HG03354 (cell line): ENCODE results near the gene OR2AG2.
"Not testable (repeated sequence)": the region's sequence is repeated elsewhere in the genome, so short reads cannot be mapped to it uniquely, and the experiment has no call there.

Experiments
- ATAC-seq: cut with Tn5 transposase; IDR thresholded peaks from one replicate; pipeline ENCODE4 v1.9.1; 2021; ENCODE audit warnings: mild to moderate bottlenecking; ENCODE audit not compliant: unreplicated experiment, poor library complexity, severe bottlenecking

The OR2AG2 gene

GRCh38 chr11:6771926-6772893 lies at the start of gene OR2AG2:
Gene OR2AG2 (minus strand): TSS chr11:6771976. CDS start chr11:6768957, 3,019 bp downstream.
- ATAC-seq, result peak; percentile 92

GRCh38 chr11:6818967-6819366 lies 47.2 kb upstream of the OR2AG2 start:
- ATAC-seq, result no peak

GRCh38 chr11:6817694-6818093 lies 45.9 kb upstream of the OR2AG2 start:
- ATAC-seq, result no peak

GRCh38 chr11:6813656-6814055 lies 41.9 kb upstream of the OR2AG2 start:
- no peak for ATAC-seq

GRCh38 chr11:6812390-6813005 lies 40.7 kb upstream of the OR2AG2 start:
- ATAC-seq, result peak; percentile 97

- not testable (repeated sequence) for ATAC-seq
Observed at GRCh38 chr11:6801075-6801474, 29.3 kb upstream of the OR2AG2 start.

- no peak for ATAC-seq
Observed at GRCh38 chr11:6799402-6799801, 27.6 kb upstream of the OR2AG2 start, which contains the start of gene OR6A2. Gene OR6A2 (minus strand): TSS chr11:6799689. CDS start chr11:6795708, 3,981 bp downstream.

- ATAC-seq, result no peak
Observed at GRCh38 chr11:6794639-6795038, 22.9 kb upstream of the OR2AG2 start.

GRCh38 chr11:6790546-6790945 lies 18.8 kb upstream of the OR2AG2 start:
- ATAC-seq, result no peak

GRCh38 chr11:6782720-6783119 lies 10.9 kb upstream of the OR2AG2 start, which contains the start of gene OR2AG1:
Gene OR2AG1 (plus strand): TSS chr11:6783020. CDS start chr11:6785038, 2,018 bp downstream.
- no peak for ATAC-seq

- ATAC-seq, result no peak
Observed at GRCh38 chr11:6780829-6781228, 9.1 kb upstream of the OR2AG2 start.

GRCh38 chr11:6778518-6778917 lies 6.7 kb upstream of the OR2AG2 start:
- no peak for ATAC-seq

- ATAC-seq, result peak; percentile 94
Observed at GRCh38 chr11:6757373-6757967, 14.3 kb downstream of the OR2AG2 start.

- no peak for ATAC-seq
Observed at GRCh38 chr11:6755953-6756347, 15.8 kb downstream of the OR2AG2 start.

GRCh38 chr11:6755303-6755952 lies 16.3 kb downstream of the OR2AG2 start:
- ATAC-seq, result no peak

GRCh38 chr11:6747097-6747668 lies 24.6 kb downstream of the OR2AG2 start:
- no peak for ATAC-seq

GRCh38 chr11:6746626-6747025 lies 25.1 kb downstream of the OR2AG2 start:
- no peak for ATAC-seq

- peak; percentile 86 for ATAC-seq
Observed at GRCh38 chr11:6746086-6746618, 25.6 kb downstream of the OR2AG2 start.

- peak; percentile 52 for ATAC-seq
Observed at GRCh38 chr11:6745465-6746015, 26.2 kb downstream of the OR2AG2 start.
